GM12801 (cell line): ENCODE results near the gene PBXIP1.

Source experiments
- CTCF ChIP-seq: IDR thresholded peaks from one replicate; pipeline ENCODE4 v1.5.1; 2011; ENCODE audit warnings: control low read depth; ENCODE audit not compliant: insufficient read length; ENCODE audit errors: extremely low read depth

The PBXIP1 gene

GRCh38 chr1:154998818-154999570 lies 43.1 kb upstream of the PBXIP1 start:
- peak; percentile 72 for TF ChIP-seq CTCF

DNA sequence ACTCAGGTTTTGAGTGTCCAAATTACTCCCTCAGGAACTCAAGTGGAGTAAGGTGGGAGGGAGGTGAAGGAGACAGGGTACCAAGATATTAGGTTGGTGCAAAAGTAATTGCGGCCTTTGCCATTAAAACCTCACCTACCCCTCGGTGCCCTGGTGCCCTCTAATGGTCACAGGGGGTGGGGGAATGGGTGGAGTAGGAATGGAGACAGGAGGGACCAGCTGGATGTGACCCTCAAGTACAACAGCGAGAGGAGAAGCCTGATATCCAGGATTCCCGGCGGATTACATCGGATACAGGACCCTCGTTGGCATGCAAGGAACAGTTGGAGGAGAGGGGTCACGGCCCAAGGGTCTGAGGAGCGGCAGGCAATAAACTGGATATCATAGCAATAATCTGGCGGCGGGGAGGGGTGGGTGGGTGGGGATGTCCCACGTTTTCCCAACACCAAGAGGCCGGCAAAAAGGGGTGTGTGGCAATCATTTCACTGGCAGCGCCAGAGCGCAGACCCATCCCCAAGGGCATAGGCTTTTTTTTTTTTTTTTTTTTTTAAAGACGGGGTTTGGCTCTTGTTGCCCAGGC lies 42.4 kb upstream of the PBXIP1 start:
- no peak for TF ChIP-seq CTCF

DNA sequence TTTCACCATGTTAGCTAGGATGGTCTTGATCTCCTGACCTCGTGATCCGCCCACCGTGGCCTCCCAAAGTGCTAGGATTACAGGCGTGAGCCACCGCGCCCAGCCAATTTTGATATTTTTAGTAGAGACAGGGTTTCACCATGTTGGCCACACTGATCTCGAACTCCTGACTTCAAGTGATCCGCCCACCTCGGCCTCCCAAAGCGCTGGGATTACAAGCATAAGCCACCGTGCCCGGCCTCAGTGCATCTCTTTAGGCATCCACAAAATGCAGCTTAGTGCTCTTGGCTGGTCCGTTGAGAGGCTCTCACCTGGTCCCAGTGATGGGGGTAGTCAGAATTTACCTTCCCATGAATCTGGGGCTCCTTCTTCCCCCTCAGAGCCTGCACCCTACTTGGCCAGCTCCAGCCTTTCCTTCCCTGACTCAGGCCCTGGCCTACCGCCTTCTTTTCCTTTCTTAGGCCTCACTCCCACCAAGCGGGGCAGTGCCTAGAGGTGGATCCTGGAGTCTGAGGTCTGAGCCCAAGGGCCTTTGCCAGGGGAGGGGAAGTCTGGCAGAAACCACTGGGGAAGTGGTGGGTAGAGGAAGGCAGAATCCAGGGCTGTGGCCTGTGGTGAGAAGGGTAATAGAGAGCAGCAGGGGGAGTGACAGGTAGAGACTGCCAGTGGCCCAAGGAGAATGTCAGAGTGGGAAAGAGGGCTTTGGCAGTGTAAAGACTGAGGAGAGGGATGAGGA lies 41.2 kb upstream of the PBXIP1 start:
- TF ChIP-seq CTCF: no peak

- TF ChIP-seq CTCF: no peak
Observed at GRCh38 chr1:154994591-154994990, 38.7 kb upstream of the PBXIP1 start.

DNA sequence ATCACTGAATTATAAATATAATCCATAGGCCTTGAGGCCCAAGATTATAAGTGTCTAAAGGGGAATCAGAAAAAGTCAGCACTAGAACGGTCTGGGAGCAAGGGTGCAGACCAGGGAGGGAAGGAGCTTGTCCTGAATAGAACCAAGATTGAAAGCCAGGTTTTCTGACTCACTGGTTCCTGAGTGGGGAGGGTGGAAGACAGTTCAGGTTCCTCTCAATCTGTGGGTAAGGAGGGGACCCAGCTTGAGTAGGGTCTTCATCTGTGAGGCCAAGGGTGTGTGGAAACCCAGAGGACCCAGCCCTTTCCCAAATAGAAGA lies 38.3 kb upstream of the PBXIP1 start:
- no peak for TF ChIP-seq CTCF

DNA sequence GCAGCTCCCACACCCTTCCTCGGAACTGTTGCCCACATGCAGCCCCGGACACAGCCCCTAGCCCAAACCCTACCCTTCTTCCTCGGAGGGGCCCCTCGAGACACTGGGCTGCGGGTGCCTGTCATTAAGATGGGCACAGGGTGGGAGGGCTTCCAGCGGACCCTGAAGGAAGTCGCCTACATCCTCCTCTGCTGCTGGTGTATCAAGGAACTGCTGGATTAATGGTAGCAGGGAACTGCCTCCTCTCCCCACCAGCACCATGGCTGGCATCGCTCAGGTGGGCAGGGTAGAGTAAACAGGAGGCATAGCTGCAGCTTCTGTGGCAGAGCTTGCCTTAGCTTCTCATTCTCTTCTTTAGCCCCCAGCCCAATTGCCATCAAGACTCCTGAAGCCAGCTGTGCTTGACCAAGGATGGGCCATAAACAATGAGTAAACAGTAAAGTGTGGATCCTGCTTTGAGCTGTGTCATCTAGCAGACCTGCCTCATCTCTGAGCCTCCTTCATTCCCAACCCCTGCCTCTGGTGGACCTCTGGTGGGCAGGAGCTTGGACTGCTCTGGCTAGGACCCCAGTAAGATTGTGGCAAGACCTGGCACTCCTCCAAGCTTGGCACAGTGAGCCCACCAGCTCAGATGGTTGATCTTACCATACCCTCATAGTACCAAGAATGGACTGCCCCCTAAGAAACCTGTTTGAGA lies 37.8 kb upstream of the PBXIP1 start, which contains the start of gene LENEP:
LENEP (plus strand) TSS at position 15 of the 697 bp plus-strand sequence; CDS start at position 37, 22 bp downstream.
- TF ChIP-seq CTCF: no peak
